Fibroblast of skin of back (primary cell): Measurements from ENCODE around the gene PNPLA4. TPM values are rescaled to one million over a fixed set of nuclear protein-coding genes. Genes with fewer than 3 reads are reported as not detected.
A peak's percentile ranks its signal among the peaks of the same experiment; 100 is the strongest.

Source experiments
- DNase-seq: peaks from one replicate; pipeline ENCODE4 v3.0.0-alpha.2; 2013
- polyA plus RNA-seq, 2 experiments: library from polyadenylated mRNA; unstranded; fragments of 120-200 nt; gene quantifications; one replicate each; pipeline ENCODE4 v1.2.1, GENCODE V29; 2013; ENCODE audit not compliant: insufficient read length in 2 of 2

Gene PNPLA4, protein sequence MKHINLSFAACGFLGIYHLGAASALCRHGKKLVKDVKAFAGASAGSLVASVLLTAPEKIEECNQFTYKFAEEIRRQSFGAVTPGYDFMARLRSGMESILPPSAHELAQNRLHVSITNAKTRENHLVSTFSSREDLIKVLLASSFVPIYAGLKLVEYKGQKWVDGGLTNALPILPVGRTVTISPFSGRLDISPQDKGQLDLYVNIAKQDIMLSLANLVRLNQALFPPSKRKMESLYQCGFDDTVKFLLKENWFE
- 8.7 TPM for polyA plus RNA-seq (2013, experiment 1 of 2; ENCODE audit: insufficient read length)
- polyA plus RNA-seq (2013, experiment 2 of 2; ENCODE audit: insufficient read length), result 7.2 TPM

DNA sequence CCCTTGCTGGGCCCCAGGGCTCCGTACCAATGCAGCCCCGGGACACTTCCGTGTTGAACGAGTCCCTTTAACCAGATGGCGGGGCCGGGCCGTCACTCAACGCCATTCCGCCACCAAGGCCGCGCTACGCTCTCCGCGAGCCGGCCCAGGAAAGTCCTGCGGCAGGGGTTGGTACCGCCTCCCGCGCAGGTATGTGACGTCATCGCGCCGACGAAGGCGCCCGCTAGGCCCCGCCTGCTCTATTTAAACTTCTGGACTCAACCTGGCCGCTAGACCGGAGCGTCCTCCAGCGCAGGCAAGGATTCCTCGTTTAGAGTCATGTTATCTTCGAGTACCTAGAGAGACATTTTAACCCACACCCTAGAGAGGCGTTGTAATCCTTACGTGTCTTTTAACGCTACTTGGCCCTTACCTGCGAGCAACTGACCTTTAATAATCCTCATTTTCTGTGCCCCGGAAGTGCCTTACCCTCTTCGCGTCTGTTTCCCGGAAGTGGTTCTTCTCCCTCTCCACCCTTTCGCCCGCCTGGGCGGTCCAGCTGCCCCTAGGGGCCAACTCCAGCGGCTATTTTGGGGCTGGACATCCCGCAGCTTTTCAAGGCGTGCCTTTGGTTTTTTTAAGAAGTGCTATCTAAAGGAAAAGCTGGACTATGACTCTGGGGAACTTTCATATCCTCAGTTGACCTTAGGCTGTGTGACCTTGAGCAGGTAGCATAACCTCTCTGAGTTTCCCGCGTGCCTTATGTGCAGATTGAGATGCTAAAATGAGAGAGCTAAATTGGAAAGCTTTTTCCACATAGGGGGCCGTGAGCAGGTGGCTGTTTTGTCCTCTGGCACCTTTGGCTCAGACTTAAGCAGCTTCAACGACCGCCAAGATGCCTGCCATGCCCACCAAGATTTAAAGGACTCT lies at the start of gene PNPLA4:
TSS of gene PNPLA4 (minus strand) at position 155 of the 909 bp plus-strand sequence. CDS start 1,294 bp downstream, outside the sequence.
- DNase-seq, result peak; percentile 65

DNA sequence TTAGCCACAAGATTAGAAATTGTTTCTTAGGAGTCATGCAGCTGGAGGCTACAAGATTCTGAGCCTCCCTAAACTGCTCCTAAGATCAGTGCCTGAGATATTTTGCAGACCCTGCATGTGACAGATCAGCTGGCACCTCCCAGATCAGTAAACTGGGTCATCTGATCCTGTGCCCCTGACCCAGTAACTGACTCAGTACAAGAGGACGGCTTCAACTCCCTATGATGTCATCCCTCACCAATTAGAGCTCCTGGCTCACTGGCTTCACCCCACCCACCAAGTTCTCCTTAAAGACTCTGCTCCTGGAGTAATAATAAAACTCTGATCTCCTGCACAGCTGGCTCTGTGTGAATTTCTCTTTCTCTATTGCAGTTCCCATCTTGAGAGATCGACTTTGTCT lies 45.4 kb upstream of the PNPLA4 start:
- no peak for DNase-seq

DNA sequence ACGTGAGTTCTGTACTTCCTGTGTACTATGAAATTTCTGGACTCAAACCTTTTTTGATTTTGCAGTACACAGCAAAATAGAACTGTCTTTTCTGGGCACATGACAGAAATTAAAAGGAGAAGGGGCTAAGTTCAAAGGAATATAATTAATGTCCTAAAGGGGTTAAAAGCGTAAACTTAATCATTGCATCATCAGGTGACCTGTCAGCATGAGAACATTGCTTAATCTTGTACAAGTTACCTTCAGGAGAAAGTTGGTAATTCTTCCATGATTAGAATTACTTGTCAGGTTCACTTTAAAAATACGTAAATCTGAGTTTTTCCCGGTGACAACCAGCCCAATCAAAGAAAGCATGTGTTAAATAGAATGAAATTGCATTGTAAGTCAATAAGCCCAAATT lies 43.2 kb upstream of the PNPLA4 start:
- DNase-seq, result no peak

DNA sequence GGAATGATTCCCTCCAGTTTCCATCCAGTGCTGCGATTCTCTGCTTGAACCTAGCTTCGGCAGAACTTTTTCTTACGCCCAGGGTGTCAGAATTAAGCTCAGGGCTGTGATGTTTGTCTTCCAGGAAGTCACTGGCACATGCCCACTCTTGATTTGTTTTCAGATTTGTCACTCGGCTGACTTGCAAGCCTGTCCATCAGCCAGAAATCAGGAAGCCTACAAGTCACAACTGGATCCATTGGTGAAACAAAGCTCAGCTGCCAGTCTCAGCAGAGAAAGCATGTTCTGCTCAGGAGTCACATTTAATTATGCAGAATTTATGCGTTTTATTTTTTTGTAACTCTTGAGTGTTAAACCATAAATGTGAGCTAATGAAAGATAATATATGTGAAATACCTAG lies 38.2 kb upstream of the PNPLA4 start:
- no peak for DNase-seq

DNA sequence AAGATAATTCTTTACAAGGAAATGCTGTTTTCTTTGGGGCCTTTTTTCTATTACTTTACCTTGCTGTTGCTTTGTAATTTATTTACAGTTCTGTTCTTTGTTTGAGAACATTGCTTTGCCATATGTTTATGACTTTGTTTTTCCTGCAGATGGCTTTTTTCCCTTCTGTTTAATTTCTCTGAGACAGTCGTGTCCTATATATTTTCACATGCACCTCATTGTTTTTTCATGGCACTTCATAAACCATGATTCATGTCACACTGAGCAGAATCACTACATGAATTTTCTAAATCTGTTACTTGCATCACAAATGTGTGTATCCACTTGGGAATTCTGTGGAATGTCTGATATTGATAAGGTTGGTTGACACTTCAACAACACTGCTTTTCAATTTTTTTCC lies 33.0 kb upstream of the PNPLA4 start:
- DNase-seq, result no peak

DNA sequence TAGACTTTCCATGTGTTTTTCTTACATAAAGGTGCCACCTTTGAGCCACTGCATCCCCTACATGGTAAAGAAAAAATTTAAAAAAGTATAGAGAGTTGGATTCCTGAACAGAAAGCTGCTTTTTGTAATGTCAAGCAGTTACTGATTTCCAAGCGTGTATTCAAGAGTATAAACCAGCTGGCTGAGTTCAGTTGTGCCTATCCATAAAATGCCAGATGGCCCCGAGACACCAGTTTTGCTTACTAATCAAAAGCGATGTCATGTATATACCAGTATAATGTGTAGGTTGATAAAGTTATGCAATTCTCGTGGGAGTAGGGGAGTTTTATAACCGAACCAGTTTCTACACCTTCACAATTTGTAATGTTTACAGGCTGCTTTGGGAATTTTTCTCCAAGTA lies 26.2 kb upstream of the PNPLA4 start:
- DNase-seq, result no peak

DNA sequence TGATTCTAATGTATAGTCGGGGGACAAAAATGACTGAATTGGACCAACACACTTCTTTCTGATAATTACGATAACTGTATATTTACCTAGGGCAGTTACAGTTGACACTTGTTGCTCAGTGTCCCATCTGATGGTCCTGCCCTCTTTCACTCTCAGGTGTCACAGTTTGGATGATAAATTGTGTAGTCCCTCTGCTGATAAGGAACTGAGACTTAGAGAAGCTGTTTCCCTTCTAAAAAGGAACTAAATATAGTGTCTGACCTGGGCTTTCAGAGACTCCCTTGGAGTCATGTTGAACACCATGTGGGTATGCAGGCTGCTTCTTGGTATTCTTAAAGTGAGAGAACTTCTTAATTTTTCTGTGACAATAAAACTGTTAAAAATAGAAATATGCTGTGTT lies 23.7 kb upstream of the PNPLA4 start:
- DNase-seq, result no peak

DNA sequence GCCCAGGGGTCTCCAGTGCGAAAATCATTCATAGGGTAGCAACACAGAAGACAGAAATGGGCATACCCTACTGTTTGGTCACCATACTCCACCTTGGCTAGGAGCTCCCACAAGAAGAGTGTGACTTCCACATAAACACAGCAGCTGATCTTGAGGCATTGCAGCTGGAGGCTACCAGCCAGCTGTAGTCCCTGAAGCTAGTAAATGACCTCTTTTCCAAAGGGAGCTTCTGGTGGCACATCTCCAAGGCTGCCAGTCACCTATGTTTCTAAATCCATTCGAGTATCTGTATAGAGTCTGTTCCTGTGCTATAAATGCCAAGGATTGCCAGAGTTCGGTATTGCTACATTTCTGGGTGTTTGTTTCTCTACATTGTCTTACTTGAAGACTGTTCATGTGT lies 21.3 kb upstream of the PNPLA4 start:
- no peak for DNase-seq

DNA sequence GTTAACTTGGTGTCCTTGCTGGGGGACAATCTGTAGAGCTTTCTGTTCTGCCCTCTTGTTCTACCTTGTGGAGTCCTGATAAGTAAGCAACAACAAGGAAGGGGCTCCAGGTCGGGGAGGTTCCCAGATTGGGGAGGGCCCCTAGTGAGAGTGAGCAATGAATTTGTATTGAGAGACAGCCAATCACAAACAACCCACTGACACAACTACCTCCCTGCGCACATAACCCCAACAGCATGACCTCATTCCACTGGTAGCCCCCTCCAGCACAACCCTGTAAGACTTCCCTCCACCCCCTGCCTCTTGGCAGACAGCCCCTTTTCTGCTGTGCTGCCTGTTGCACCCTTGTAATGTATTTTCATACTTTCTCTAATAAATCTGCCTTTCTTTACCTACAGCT lies 19.7 kb upstream of the PNPLA4 start:
- DNase-seq, result no peak

DNA sequence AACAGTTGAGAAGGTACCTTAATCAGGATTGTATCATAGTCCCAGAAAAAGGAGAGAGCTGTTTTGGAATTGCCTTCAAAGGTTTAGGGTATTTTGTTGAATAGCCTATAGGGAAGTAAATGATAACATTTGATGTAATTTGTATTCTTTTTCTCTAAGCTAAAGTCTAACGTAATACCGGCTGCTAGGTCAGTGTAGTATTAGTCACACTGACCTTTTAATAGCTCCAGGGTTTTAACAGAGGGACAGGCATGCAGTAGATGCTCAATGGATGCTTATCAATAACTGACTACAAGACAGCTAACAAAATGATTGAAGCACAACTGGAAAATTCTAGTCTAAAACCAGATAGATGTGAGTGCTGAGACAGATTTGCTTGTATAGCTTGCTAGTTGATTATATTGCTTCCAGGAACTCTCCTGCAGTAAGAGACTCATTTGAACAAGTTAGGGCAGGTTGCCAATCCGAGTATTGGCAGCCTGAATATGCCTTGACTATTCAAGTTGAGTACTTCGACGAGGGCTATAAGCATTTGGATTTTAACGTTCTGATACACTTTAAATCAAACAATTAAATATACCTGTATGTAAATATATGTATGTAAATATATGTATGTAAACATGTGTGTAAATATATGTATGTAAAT lies 16.5 kb upstream of the PNPLA4 start:
- DNase-seq, result no peak

DNA sequence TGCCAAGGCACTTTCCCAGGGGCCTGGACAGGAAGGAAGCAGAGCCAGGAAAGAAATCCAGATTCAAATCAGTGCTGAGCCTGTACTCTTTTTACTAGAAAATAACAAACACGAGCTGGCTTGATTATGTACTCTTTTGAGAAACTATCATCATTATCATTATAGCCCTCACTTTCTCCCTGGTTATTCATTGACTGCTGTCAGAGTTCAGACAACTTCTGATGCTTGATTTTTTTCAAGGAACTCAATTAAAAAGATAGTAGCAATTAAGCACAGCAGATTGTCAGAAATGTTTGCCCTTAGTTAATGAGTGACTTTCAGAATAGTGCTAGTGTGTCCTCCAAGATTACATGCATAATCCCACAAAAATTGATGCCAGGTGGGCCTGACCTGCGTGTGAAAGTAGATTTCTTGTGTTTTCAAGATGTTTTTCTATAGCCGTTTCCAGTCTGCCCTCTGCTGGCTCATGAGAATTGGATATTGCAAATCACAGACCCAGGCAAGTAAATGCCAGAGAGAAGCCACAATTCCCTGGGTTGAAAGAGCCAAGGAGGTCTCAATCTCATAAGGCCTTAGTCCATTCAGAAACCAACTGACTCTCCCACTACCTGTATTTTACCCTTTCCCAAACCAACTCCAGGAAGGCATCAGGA lies 14.3 kb upstream of the PNPLA4 start:
- DNase-seq, result peak; percentile 1

DNA sequence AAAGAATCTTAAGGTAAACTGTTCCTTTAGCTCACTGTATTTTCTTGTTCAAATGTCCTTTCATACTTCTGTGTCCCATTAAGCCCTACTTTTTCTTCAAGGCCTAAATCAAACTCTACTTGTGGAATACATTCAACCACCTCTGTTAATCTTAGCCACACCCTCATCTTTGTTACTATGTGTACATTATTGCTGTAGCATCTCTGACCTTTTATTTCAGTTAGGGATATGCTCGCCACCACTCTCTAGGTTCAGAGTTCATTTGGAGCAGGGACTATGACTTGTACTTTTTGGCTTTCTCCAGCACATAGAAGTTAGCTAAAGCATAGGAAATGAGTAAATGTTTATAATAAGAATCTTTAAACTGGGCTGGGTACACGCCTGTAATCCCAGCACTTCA lies 6.8 kb upstream of the PNPLA4 start:
- DNase-seq, result no peak

DNA sequence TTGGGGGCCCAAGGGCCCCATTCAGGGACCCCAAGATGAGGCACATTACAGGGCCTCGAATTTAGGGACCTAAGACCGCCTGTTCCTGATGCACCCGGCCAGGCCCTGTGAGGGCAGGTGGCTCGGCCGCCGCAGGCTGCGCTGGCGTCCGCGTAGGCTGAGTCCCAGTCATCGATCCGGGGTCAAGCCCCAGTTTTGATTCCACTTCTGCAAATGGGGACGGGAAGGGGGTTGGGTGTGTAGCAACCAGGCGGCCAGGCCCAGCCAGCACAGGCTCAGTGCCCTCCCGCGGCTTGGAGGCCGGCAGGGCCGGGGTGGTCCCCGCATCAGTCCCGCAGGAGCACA lies 327 bp downstream of the PNPLA4 start:
- DNase-seq, result no peak

DNA sequence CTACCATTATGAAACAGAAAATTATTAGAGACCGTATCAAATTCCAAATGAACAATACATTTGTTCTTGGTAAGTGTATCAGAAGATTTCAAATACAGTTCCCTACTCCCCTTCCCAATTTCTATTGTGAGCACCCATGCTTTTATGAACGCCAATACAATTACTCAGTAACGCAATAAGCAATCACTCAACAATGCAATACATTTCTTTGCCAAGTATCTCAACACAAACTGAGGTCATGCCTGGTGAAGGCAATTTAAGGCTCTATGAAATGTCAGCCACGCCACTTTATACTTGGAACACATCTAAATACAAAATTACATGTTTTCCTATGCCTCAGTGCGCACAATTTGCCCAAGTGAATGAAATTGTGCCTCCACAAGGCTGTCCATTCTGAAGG lies 712 bp downstream of the PNPLA4 start:
- DNase-seq, result peak; percentile 22

DNA sequence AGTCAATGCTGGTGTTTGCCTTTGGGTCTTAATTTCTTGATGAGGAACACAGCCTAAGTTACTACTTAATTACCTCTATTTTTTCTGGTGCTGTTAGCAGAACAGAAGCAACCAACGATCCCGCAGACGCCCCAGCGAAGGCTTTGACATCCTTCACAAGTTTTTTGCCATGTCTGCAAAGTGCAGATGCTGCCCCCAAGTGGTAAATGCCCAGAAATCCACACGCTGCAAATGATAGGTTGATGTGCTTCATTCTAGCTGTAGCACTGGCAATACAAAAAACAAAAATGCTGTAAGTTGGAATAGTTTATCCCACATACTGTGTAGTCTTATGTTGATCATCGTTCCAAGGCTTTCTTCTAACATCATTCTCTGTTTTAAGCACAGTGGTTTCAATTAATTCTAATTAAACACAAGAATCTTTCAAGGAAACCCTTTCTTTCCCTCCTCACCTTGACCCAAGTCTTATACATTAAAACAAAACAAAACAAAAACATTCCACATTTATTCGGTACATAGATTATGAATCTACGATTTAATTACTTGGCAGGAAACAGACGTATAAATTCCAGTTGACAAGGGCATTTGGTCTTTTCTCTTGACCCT lies 1.2 kb downstream of the PNPLA4 start:
- peak; percentile 64 for DNase-seq

DNA sequence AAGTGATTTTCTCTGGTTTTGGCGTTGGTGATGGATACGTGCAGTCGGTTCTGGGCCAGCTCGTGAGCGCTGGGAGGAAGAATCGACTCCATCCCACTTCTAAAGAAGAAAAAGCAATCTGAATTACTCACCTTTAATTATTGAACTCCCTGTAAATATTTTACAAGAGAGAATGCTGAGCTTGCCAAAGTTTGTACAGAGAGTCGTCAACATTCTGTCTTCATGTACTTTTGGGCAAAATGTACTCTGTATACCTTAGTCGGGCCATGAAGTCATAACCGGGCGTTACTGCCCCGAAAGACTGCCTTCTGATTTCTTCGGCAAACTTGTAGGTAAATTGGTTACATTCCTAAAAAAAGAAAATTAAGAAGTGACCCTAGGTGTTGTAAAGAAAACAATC lies 5.5 kb downstream of the PNPLA4 start:
- DNase-seq, result no peak

DNA sequence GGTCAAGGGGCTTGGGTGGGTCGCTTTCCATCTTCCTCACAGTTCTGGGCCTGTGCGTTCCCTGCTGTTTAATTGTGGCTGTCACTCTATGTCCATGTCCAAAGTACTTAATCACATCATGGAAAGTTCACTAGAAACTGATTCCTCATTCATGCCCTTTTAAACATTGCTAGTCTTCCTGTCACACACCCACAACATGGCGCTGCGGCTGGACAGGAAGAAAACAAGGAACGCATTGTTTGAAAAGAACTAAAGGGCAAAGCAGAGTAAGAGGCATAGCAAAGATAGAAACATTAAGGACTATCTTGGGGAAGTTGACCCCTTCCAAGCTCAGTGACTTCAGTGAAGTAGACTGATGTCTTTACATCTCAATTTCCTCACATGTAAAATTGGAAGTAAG lies 18.4 kb downstream of the PNPLA4 start:
- DNase-seq, result no peak

DNA sequence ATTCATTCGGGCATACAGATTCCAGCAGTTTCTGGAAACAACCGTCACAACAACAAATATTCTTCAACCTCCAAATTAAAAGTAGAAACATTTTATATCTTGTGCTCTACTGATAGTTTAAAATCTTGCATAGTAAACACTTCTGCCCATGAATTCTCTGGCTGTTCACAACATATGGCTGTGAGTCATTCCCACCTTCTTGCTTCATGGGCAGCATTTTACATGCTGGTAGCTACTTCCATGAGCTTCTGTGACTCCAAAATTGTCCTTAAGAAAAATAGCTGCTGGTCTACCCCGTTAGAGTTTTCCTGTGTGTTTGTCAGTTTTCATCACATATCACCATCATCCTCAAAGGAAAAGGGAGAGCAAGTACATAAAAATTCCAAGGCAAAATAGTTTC lies 22.7 kb downstream of the PNPLA4 start:
- no peak for DNase-seq

DNA sequence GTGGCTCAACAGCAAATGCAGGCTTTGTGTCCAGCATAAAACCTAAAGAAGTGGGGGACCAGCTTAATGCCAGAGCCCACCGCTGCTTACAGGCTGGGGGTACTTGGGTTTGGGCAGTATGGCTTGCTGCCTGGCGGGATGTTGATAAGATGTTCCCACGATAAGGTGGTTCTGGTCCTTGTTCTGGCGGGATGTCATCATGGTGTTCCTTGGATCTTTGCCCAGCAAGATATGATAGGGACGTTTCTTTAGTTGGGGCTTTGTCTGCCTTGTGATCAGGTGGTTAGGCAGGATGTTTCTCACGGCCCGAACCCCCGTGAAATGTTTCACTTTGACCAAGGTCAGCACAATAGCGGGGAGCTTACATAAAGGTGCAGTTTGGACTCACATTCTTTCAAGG lies 35.3 kb downstream of the PNPLA4 start:
- DNase-seq, result no peak

DNA sequence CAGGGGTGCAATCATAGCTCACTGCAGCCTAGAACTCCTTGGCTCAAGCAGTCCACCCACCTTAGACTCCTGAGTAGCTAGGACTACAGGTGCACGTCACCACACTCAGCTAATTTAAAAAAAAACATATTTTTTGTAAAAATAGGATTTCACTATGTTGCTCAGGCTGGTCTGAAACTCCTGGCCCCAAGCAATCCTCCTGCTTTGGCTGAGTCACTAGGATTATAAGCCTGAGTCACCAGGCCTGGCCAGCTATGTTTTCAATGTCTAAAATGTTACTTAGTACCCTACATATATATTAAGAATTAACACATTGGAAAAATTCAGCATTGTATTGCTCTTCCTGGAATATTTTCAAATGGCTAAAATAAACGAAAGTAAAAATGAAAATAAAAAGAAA lies 37.5 kb downstream of the PNPLA4 start:
- DNase-seq, result peak; percentile 28

DNA sequence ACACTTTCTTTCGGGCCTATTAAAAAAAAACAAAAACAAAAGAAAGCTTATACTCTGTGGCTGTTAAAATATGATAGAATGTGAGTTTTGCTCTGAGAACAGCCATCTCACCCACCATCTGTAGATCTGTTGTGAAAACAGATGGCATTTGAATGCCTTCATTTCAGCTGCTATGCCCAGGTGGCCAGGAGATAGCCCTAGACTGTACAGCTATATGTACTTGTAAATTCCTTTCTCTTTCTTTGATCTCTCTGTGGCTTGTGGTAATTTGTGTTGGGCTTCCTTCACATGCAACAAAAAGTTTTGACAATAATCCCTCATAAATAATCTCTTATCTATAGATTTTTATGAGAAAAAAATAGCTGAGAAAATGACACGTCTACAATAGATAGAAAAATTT lies 38.1 kb downstream of the PNPLA4 start:
- DNase-seq, result no peak

DNA sequence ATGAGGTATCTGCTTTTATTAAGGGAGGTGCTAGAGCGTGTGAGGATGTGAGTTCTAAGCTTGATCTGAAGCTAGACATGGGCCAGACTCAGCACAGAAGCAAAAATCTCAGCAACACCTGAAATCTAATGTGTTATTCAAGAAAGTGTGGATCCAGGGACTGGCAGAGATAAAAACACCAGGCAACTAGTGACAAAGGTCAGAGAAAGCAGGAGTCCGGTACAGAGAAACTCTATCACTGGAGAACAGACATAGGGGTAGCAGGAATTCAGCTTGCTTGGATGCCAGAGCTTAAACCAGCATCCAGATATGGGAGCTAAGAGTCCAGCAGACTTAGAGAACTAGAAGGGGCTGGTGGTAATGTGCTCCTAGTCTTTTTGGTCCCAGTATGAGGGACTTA lies 50.3 kb downstream of the PNPLA4 start:
- DNase-seq, result no peak

DNA sequence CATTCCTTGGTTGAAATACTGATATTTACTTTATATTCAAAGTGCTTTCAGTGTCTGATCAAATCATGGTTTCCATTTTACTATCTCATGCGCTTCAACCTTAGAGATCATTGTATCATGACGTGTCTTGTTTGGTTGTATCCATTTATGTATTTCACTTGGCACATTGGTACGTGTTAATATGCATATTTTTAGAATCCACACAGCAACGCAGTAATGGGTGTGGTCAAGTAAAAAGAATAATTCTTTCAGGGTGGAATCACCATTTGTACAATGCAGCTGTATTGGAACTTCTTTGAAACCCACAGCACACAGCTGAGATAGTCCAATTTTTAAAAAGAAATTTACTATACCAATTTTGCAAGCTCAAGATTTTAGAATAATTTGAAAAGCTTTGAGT lies 55.2 kb downstream of the PNPLA4 start:
- no peak for DNase-seq
